Left renal cortex interstitium (tissue), 4 donors: ENCODE measurements around the gene SPPL3. TPM values are rescaled to one million over a fixed set of nuclear protein-coding genes. Genes with fewer than 3 reads are reported as not detected.
"Not testable (repeated sequence)": the region's sequence is repeated elsewhere in the genome, so short reads cannot be mapped to it uniquely, and the experiment has no call there.

ENCODE experiments used
- DNase-seq, 4 donors: peaks; one replicate each; pipeline ENCODE4 v3.0.0-alpha.2; 2013; ENCODE audit warnings: low read depth in 4 of 4, low spot score in 2 of 4, missing footprints in 1 of 4
- polyA plus RNA-seq, 4 donors: library from polyadenylated mRNA; unstranded; fragments of 120-200 nt; gene quantifications; one replicate each; pipeline ENCODE4 v1.2.1, GENCODE V29; 2013; ENCODE audit not compliant: insufficient read length in 4 of 4

SPPL3 gene
- polyA plus RNA-seq, 4 donors = 74.2 to 86.5 (median 79.6) TPM

DNA sequence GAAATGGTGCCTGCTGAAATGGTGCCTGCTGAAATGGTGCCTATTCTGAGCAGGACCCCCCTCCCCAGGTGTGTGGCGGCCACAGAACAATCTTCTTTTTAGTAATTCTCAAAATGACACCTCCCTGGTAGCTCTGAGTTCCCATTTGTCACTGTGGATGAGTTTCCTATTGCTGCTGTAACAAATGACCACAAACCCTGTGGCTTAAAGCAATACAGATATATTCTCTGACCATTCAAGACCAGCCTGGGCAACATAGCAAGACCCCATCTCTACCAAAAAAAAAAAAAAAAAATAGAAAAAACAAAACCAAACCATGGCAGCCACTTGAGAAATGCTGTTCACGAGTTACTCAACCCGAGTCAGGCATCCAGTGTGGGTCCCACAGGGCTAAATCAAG is 170.6 kb downstream of the SPPL3 start:
- no peak for DNase-seq

DNA sequence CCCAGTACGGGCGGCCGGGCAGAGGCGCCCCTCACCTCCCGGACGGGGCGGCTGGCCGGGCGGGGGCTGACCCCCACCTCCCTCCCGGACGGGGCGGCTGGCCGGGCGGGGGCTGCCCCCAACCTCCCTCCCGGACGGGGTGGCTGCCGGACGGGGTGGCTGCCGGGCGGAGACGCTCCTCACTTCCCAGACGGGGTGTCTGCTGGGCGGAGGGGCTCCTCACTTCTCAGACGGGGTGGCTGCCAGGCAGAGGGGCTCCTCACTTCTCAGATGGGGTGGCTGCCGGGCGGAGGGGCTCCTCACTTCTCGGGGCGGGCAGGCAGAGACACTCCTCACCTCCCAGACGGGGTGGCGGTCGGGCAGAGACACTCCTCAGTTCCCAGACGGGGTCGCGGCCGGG is 172.0 kb downstream of the SPPL3 start:
- not testable (repeated sequence) for DNase-seq

DNA sequence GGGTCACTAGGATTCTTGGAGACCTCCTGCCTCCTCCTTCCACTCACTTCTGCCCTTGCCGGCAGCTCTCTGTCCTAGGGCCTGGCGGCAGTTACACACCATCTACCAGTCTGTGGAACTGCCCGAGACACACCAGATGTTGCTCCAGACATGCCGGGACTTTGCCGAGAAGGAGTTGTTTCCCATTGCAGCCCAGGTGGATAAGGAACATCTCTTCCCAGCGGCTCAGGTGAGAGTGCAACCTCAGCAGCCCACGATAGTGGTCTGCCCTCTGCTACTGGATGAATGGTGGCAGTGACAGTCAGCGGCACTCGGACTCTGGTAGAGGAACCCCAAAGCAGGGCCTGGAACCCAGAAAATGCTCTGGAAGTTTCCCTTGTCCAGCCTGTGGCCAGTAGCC is 177.2 kb downstream of the SPPL3 start:
- no peak for DNase-seq

DNA sequence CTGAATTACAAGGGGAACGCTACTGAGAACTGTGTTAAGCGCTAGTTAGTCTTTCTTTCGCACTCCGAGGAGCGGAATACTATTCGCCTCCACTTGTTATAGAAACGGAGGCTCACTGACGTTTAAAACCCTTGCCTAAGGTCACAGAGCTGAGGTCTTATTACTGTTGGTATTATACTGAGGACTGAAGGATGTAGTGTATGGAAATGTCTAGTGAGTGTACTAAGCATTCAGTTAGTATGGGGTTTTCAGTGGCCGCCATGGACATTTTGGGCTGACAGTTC is 177.7 kb downstream of the SPPL3 start:
- DNase-seq = no peak

DNA sequence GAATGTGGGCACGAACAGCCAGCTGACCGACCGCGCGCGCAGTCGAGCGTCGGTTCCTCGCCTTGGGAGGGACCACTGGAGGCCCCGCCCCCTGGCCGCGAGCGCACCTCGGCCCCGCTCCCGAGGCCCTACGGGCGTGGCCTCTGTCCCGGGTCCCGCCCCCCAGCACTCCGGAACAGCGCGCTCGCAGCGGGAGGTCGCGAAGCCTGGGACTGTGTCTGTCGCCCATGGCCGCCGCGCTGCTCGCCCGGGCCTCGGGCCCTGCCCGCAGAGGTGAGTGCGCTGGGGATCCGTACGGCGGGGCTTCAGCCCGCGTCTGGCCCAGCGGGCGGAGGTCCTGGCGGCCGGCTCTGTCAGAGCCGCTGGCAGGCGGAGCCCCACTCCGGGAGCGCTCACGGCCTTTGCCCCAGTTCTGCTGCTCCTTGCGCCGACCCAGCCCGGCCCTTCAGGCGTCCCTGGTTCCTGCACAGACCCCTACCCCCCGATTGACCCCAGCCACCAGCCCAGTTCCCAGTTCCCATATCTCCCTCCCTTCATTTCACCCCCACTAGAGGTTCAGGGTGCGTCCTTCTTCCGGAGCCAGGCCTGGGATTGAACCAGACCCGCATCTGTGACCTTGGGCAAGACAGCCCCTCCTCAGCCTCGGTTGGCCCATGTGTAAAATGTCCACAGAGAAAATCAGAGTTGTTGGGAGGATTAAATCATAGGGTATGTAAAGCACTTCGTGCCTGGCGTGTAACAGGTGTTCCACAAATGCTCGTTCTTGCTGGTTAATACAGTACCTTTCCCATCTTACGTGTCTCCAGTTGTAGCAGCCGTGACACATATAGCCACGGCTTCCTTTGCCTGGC is 178.3 kb downstream of the SPPL3 start, which contains the start of gene ACADS:
ACADS (plus strand) TSS at position 168 of the 851 bp plus-strand sequence; CDS start at position 228, 60 bp downstream.
- DNase-seq = peak in 3 of 4 donors; percentile 69 to 76 (median 69)

DNA sequence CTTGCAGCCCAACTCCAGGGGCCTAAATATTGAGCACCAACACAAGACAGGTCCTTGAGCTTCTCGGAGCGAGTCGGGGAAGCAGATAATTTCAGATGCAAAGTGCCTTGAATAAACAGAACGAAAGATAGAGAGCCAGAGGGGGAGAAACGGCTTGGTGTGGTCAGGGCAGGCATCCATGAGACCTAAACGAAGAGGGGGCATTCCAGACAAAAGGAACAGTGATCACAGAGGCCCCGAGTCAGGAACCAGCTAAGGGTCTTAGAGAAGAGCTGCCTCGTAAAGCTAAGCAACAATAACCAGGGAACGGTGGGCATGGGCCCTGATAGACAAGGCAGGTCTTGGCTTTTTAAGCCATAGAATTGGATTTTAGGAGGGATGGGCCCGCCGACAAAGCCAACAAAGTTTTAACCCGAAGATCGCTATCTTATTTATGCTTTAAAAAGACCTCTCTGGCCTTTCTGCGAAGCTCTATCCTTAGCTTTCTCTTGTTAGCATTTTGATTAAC is 179.0 kb downstream of the SPPL3 start:
- no peak for DNase-seq

DNA sequence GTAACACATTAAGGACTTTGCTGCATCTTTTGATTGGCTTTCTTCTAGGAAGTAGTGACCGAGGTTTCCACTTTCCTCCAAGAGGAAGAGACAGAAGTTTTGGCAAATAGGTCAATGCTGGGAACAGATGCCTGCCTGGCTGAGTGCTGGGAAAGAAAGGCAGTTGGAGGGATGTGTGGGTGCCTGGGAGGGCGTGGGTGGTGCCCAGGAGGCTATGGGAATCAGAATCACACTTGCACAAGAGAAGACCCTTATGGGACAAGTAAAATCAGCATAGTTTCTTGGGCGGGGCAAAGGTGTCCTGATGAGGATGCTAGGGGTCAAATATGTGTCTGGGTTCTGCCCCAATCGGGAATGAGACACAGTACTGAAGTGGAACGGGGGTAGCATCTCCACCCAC is 179.4 kb downstream of the SPPL3 start:
- no peak for DNase-seq

DNA sequence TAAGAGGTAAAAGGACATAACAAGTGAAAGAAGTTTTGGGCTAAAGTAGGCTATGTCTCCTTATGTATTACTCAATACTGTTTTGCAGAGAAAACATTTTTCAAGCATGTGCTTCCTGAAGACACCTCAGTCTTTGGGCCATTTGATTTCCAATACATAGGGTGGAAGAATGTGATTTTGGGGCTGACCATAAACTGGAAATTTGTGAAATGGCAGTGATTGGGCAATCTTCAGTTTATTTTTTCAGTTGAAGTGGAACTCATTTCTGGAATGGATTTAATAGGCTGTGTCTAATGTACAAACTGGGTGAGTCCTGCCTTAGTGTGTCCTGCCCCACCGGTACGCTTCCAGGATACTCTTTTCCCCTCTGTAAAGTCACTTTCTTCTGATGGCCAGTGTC is 181.4 kb downstream of the SPPL3 start:
- DNase-seq = no peak

DNA sequence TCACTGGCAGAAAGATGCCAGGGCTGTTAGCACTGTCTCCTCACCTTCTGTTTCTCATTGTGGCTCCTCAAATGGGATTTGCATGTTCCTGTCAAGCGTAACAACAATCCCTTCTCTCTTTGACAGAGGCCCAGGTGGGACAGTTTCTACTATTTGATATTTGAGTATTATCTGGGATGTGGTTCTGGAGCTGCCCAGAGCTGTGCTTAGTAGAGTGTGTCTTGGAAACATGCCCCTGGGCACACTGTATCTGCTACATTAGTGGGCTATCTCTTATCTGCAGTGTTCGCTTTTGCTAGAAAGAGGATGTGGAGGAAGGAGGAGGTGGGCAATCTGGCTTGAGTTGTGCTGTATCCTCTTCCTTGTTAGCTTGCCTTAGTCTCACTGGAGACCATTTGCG is 182.3 kb downstream of the SPPL3 start:
- DNase-seq = no peak

DNA sequence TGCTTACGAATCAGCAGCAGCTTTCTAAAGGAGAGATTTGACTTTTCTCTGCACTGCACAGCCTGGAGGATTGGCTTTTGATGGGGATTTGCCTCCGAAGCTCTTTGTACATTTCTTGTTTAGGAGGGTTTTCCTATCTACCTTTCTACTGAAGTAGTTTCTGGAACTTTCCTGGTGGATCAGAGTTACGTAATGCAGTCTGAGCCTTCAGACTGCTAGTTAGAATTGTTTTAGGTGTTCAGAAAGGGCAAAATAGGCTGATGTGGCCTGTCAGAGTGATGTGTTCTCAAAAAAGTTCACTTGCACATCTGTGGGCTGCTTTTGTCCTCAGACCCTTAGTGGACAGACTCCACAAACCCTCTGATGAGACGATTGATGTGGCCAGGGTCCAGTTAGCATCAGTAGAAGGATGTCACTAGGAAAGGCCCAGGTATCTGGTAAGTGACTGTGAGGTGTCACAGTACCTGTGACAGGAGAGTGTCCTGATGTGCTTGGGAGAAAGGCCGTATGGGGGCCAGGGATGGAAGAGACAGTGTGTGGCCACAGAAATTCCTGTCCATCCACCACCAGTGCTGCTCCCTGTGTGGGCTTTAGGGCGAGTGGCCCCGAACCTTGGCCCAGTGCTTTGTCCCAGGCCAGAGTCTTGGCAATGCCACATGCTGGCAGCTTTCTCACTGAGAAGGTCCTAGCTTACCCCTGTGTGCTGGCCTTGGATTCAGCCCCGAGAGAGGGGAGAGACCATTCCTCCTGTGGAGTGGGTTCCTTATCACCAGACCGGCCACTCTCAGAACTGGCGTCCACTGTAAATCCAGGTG is 183.0 kb downstream of the SPPL3 start:
- DNase-seq = no peak

DNA sequence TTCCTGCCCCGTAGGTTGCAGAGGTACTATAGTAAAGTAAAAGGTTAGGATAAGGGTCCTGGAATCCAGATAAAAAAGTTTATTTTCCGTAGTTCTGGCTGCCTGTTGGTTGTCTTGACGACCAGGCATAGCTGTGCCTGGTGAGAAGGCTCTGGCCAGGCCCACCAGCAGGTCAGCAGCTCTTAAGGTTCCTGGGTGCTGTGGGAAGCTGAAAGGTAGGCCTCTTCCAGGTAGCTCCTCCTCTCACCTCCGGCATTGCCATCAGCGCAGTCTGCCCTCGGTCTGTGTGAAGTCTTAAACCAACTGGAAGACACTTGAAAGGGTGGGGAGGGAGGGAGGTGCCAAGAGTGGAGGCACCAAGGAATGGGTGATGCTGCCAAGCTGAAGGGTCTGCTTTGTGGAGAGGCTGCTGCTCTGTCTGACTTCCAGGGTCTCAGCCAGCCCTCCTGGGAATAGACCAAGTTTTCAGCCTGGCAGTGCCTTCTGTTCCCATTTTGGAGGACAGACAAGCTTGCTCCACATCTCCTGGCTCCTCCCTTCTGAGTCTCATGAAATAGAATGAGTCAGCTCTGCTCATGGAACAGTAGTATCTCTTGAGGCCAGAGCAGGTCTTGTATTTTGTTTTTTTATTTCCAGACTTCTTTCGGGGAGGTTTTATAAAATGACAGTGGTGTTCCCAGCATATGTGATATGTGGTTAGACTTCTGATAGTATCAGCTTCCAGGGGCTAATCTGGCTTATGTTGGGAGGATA is 183.7 kb downstream of the SPPL3 start:
- no peak for DNase-seq

DNA sequence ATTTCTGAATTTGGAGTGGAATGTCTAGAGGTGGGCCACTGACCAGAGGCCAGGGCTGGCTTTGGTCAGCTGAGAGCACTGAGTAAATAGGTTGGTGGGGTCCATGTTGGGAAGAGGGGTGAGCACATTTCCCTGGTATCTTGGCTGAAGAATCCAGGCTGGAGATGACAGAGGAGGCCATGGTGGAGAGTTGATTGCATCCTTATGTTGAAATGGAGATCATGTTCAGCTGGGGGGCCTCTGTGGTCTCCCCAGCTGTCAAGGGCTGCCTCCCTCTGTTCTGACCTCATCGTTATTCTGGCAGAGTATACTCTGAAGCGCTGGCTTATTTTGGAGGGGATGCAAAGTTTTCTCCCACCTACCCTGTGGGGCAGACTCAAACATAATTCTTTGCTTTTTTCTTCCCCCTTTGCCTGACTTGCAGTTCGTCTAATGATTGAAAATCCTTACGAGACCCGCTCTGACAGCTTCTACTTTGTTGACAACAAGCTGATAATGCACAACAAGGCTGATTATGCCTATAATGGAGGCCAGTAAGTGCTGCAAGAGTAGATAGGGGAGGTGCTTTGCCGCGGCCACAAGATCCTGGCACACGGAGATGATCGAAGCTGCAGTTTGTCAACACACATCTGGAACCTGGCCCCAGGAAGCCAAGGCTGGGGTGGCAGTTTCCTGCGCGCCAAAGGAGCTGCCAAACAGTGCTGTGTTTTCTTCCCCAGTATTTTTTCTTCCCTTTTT is 184.5 kb downstream of the SPPL3 start:
- no peak for DNase-seq

DNA sequence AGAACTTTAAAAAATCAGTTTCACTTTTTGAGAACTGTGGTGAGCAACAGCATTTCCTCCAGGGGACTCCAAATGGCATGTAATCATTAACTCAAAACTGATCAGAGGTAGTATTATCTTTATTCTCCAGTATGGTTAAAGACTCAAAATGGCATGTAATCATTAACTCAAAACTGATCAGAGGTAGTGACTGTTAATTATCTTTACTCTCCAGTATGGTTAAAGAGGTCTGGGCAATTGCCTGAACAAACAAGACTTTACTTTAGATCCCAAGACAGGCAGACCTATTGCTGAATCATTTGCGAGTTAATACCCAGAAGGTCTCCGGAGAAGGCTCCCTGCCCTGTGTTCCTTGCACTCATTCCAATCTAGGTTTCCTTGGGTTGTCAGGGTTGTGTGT is 185.1 kb downstream of the SPPL3 start:
- no peak for DNase-seq

DNA sequence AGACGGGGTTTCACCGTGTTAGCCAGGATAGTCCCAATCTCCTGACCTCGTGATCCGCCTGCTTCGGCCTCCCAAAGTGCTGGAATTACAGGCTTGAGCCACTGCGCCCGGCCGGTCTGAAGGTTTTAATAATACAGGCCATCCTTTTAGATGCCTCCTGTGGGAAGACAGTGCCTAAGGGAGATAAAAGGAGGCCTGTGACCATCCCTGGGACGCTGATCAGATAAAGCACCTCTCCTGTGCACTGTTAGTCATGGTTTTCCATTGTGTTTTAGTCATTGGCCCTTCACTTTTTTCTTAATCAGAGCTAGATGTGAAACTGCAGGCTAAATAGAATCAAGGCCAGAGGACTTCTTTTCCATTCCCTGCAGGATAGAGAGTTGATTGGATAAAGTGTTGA is 186.1 kb downstream of the SPPL3 start:
- no peak for DNase-seq

DNA sequence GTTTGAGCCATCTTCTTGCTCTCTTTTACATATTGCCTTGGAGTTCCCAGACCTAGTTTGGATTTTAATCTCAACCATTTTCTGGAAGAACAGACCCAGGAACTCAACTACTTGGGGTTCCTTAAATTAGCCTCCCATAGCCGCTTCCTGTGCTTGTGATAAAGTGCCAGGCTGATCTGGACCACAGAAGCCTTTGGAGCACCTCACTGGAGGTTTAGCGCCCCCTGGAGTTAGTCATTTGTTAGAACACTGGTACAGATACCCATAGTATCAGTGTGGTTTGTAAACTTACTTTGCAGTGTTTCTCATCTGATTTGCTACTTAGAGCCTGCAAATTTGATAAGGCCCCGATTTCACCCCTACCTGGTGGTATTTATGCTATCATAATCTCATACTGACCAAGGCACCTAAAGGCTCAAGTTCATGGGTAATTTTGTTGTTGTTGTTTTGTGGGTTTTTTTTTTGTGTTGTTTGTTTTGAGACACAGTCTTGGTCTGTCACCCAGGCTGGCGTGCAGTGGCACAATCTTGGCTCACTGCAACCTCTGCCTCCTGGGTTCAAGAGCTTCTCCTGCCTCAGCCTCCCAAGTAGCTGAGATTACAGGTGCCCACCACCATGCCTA is 190.2 kb downstream of the SPPL3 start:
- peak in 2 of 4 donors; percentile 65 to 81 for DNase-seq

DNA sequence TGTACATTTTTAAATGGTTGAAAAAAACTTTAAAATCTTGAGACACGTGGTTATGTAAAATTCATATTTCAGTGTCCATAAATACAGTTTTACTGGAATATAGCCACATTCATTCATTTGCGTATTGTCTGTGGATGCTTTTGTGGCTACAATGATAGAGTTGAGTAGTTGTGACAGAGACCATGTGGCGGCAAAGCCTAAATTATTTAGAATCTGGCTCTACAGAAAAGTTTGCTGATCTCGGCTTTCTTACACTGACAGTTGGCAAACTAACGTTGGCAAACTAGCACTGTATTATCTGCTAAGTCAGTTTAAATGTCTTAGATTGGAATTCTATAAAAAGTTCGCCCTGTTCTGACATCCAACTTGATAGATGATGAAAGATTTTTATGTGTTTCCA is 191.5 kb downstream of the SPPL3 start:
- DNase-seq = no peak
